HG02970 (cell line): ENCODE measurements around the gene ACTN1.

Experiments
- ATAC-seq: cut with Tn5 transposase; IDR thresholded peaks from one replicate; pipeline ENCODE4 v1.9.1; 2021; ENCODE audit warnings: mild to moderate bottlenecking, moderate library complexity, moderate number of reproducible peaks; ENCODE audit not compliant: unreplicated experiment, low FRiP score

ACTN1 gene

DNA sequence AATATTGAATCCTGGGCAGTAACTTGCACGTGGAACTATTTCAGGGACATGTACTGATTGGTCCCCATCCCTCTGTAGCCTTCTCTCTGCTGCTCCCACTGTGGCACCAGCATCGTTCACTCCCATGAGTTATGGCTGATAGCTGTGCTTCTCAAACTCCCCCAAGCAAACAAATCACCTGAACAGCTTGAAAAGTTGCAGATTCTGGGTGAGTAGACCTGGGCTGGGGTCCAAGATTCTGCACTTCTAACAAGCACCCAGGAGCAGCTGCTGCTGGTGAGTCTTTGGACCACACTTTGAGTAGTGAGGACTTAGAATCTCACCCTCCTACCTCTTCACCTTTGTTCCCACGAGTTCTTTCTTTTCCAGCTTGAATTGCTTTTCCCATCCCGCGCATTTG is 136.8 kb downstream of the ACTN1 start:
- no peak for ATAC-seq

DNA sequence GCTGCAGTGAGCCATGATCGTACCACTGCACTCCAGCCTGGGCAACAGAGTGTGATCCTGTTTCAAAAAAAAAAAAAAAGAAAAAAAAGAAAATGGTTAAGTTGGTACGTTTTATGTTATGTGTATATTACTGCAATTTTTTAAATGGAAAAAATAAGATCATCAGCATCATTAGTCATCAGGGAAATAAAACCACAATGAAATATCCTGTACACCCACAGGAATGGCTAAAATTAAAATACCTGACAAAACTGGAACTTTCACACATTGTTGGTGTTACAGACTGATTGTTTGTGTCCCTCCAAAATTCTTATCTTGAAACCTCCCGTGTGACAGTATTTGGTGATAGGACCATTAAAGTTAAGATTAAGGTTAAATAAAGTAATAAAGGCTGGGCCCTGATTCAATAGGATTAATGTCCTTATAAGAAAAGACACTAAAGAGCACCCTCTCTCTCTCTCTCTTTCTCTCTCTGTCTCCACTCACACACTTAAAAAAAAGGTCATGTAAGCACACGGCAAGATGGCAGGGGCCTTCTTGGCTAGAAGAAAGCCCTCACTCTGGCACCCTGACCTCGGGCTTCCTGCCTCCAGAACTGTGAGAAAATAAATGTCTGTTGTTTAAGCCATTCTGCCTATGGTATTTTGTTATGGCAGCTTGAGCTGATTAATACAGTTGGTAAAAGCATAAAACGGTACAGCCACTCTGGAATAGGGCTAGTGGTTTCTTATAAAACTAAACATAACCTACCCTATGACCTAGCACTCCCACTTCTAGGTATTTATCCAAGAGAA is 137.9 kb downstream of the ACTN1 start:
- no peak for ATAC-seq

DNA sequence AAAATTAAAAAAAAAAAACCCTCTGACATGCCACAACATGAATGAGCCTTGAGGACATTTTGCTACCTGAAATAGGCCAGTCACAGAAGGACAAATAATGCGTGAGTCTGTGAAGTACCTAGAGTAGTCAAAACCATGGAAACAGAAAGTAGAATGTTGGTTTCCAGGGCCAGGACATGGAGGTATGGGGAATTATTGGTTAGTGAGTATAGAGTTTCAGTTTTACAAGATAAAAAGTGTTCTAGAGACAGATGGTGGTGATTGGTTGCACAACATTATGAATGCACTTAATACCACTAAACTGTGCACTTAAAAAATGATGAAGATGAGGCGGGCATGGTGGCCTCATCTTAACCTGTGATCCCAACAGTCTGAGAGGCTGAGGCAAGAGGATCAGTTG is 138.6 kb downstream of the ACTN1 start:
- no peak for ATAC-seq

DNA sequence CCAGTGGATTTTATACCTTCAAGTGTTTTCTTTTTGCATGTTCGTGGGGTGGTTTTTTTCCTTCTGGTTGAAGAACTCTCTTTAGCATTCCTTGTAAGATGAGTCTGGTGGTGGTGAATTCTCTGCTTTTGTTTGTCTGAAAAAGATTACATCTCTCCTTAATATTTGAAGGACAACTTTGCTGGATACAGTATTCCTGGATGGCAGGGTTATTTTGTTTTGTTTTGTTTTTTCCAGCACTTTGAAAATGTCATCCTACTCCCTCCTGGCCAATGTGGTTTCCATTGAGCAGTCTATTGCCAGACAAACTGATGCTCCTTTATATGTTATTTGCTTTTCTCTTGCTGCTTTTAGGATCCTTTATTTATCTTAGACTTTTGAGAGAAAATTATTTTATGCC is 143.0 kb downstream of the ACTN1 start:
- ATAC-seq: no peak

DNA sequence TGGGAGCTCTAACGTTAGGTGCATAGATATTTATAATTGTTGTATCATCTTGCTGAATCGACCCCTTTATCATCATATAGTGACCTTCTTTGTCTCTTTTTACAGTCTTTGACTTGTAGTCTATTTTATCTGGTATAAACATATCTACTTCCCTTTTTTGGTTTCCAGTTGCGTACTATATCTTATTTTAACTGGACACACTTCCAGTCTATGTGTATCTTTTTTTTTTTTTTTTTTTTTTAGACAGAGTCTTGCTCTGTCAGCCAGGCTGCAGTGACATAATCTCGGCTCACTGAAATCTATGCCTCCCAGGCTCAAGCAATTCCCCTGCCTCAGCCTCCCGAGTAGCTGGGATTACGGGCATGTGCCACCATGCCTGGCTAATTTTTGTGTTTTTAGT is 144.3 kb downstream of the ACTN1 start:
- no peak for ATAC-seq

DNA sequence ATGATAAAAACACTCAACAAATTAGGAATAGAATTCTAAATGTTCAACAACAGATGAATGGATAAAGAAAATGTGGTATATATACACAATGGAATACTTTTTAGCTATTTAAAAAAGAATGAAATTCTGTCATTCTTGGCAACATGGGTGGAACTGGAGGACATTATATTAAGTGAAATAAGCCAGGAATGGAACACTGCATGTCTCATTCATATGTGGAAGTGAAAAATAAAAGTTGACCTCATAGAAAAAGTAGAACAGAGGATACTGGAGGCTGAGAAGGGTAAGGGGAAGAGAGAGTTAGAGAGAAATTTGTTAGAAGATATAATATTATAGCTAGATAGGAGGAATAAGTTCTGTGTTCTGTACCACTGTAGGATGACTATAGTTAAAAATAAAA is 150.4 kb downstream of the ACTN1 start:
- no peak for ATAC-seq

DNA sequence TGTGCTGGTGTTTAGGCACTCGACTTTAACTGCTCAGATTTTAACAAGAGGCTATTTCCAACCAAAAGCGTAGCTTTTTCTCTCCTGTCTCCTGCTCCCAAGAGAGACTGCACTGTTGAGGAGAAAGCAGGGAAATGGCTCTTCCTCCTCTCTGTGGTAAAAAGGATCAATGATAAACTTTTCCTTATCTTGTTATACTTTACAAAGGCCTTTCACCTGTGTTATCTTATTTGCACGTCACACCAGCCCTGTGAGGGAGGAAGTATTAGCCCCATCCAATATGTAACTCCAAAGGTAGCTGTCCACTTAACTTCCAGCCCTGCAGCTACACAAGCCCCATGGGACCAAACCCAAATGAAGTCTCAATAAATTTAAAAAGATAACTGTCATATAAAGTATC is 153.4 kb downstream of the ACTN1 start:
- ATAC-seq: no peak

DNA sequence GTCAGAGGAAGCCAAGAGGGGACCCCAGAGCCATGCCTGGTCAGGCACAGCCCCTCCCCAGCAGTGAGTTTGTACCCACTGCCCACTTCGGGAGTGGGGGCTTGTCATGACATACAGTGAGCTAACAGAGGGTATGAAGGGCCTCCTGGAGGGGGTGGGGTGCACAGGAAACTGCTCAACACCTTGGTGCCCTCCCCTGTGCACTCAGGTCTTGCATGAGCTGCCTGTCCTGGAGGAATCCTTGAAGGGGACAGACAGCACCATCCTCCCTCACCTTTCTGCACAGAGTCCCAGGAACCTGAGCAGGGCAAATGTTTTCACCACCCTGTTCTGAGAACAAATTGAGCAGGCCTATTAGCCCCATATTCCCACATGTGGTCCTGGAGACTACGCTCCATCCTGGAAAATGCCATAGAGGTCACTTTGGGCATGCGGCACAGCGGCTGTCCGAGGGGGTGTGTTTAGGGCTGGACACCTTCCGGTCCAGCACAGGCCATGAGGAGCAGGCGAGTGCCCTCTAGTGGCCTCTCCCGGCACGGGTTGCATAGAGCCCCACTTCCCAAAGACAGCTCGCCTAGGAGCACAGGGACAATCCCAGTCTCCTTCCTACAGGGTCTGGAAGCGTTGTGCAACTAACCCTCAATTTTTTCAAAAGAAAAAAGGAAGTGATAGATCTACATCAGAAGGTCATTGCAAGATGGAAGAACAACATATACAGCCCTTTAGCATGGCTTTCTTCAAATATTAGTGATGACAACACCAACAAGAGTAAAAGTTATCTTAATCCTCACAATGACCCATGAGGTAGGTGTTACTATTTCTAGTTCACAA is 154.4 kb downstream of the ACTN1 start:
- no peak for ATAC-seq

DNA sequence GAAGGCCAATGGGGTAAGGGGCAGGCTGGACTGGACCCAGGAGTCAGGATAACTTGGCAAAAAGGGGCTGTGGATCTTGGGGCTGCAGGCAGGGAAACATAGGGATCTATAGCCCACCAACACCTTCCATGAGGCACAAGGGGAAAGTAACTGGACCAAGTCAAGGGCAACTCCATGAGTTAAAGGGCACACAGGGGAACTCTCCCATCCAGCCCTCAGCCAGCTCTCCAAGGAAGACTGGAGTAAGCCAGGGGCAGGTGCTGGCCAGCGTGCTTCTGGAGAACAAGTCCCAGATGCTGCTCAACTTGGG is 154.9 kb downstream of the ACTN1 start:
- ATAC-seq: no peak
